22Rv1 (cell line): ENCODE measurements around the gene ENPEP.
A peak's percentile ranks its signal among the peaks of the same experiment; 100 is the strongest.

Experiments
- H3K27ac ChIP-seq: fragments of 450-650 bp; 2 replicates; pipeline ENCODE4 v1.5.1; 2017
- CTCF ChIP-seq: fragments of 450-650 bp; IDR thresholded peaks from 2 replicates; pipeline ENCODE4 v1.5.1; 2017; ENCODE audit warnings: mild to moderate bottlenecking
- ZFX ChIP-seq: fragments of 450-650 bp; IDR thresholded peaks from 2 replicates; pipeline ENCODE4 v1.6.1; 2017; ENCODE audit warnings: antibody characterized with exemption, borderline replicate concordance

ENPEP gene

GRCh38 chr4:110512901-110513300, 36.9 kb downstream of the ENPEP start:
- TF ChIP-seq CTCF (no peak), ZFX (no peak)
- H3K27ac ChIP-seq: no peak overlapping the region

DNA sequence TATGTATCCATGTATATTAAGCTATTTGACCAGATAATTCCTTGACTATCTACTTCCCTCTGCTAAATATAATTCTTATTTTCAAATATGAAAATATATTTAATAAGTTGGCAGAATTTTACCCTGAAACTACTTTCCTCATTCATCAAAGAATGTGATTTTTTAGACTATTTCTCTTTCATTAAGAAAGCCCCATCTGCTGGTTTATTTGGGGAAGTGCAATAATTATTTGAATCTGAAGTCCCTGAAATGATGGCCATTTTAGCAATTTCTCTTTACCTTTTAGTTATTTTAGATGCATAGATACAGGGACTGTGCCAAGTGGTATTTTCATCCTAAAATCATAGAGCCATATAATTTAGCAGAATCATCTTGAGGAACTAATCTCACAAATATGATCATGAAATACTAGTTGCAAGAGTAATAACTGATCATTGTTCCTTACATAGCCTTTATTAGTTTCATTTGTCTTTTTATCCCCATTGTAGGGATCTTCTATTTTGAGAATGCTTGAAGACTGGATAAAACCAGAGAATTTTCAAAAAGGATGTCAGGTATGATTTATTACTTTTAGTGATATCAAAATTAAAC, 39.0 kb downstream of the ENPEP start:
- no peak overlapping the region for H3K27ac ChIP-seq
- no peak for TF ChIP-seq ZFX
- peak; percentile 81 for TF ChIP-seq CTCF

DNA sequence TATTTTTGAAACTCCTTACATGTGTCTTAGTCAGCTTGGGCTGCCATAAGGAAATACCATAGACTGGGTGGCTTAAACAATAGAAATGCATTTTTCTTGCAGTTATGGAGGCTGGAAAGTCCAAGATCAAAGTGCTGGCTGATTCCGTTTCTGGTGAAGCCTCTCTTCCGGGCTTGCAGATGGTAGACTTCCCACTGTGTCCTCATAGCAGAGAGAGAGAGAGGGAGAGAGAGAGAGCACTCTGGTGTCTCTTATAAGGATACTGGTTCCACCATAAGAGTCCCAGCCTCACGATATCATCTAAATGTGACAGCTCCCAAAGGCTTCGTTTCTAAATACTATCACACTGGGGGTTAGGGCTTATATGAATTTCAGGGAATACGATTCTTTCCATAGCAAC, 39.7 kb downstream of the ENPEP start:
- no peak overlapping the region for H3K27ac ChIP-seq
- TF ChIP-seq CTCF: no peak

DNA sequence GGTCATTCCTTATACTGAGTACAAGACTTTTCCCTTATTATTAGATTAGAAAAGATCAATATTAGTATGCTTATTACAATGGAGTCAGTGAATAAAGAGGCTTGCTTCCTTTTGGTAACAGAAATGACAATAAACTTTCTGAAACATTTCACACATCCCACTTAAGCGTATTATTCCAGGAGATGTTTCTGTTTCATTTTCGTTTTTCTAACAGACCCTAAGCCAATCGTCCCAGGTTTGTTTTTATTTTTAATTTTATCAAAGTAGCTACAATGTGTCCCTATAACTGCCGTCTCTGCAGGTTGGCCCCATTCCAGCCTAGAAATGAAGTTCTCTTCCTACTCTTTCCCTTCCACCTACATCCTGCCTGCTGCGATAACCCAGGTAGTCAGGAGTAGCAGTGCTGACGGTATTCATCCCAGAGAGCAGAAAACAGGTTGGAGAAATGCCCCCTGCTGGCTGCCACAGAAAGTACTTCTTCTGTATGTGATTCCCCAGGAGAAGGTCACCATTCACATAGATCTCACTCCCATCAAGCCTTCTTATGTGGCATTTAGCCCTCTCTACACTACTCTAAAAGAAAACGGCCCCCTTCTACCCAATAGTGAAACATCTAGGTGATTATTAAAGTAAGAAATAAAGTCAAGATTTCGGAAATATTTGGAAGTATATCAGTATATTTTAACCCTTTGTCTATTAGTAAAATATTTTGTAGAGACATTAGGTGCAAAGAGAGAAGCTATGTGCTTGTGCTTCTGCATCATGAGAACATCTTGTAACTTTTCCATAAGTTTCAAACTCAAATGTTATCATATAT, 40.4 kb downstream of the ENPEP start:
- no peak overlapping the region for H3K27ac ChIP-seq
- TF ChIP-seq ZFX: no peak
- TF ChIP-seq CTCF: peak; percentile 89

- TF ChIP-seq CTCF: peak; percentile 90
- TF ChIP-seq ZFX: no peak
- H3K27ac ChIP-seq: no peak overlapping the region
Measured at GRCh38 chr4:110518889-110519490, 43.0 kb downstream of the ENPEP start.

DNA sequence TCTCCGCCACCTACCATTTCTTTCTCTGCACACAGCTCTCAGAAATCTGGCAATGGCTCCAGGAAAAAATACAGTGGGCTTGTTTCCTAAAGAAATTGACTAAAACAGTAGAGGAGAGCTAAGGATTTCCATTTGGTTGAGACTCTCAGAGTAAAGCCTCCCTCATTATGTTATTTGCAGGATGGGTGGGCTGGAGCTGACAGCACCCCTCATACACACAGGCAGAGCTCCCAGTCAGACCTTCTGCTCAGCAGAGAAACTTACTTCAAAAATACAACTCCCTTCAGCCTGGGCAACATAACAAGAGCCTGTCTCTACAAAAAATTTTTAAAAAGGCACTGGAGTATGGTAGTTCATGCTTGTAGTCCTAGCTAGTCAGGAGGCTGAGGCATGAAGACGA, 44.9 kb downstream of the ENPEP start:
- no peak overlapping the region for H3K27ac ChIP-seq
- TF ChIP-seq CTCF: no peak
- TF ChIP-seq ZFX: no peak

GRCh38 chr4:110526589-110526988, 50.6 kb downstream of the ENPEP start:
- TF ChIP-seq ZFX (no peak), CTCF (no peak)
- no peak overlapping the region for H3K27ac ChIP-seq
